ENCODE data around the gene MEX3C. TPM values are rescaled to one million over a fixed set of nuclear protein-coding genes. Genes with fewer than 3 reads are reported as not detected.

The MEX3C gene
- total and polyA plus RNA-seq, 2 donors from 2014 or later: 9.5 to 36.6 TPM

DNA sequence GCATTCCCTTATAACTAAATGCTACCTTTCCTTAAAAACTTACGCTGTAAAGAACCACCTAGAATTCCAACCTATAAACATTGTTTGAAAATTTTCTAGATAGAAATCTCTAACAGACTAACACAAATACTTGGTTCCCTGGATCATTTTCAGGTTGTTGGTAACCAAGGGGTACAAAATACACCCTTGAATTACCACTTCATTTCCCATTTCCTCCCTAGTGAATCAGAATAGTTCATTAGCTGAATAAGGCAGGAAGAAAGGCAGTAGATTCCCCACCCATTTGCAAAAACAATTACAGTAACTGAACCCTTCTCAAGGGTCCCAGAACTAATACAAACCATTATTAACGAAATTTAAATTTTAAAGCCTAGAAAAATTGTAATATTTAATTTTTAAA is 5.5 kb downstream of the MEX3C start:
- TF ChIP-seq, protein P1, sequence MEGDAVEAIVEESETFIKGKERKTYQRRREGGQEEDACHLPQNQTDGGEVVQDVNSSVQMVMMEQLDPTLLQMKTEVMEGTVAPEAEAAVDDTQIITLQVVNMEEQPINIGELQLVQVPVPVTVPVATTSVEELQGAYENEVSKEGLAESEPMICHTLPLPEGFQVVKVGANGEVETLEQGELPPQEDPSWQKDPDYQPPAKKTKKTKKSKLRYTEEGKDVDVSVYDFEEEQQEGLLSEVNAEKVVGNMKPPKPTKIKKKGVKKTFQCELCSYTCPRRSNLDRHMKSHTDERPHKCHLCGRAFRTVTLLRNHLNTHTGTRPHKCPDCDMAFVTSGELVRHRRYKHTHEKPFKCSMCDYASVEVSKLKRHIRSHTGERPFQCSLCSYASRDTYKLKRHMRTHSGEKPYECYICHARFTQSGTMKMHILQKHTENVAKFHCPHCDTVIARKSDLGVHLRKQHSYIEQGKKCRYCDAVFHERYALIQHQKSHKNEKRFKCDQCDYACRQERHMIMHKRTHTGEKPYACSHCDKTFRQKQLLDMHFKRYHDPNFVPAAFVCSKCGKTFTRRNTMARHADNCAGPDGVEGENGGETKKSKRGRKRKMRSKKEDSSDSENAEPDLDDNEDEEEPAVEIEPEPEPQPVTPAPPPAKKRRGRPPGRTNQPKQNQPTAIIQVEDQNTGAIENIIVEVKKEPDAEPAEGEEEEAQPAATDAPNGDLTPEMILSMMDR (IDR thresholded peaks at IDR 0.05; ENCODE audit: borderline replicate concordance, extremely low read depth, insufficient read depth): no peak
- H3K36me3 ChIP-seq (ENCODE audit: control insufficient read depth in 2 of 3, insufficient read depth in 3 of 3, low read length in 3 of 3): peaks cover 0 to 2% (median 2%) of the 10 kb centered on the region in 3 donors
- DNase-seq (no peak), FAIRE-seq (no peak)
- H3K27ac ChIP-seq (ENCODE audit: low read depth in 2 of 2, low read length in 2 of 2): no peak overlapping the region
- no peak overlapping the region for H3K9ac ChIP-seq (ENCODE audit: low read length in 3 of 3)
- intact Hi-C loops (cut with DNase I): no loop called here
- no peaks in the 10 kb centered on the region for H3K27me3 ChIP-seq (ENCODE audit: control insufficient read depth, insufficient read depth, low read length)
- H3K4me3 ChIP-seq (ENCODE audit: low read length in 3 of 3): no peak overlapping the region
- peaks cover 2 to 20% (median 19%) of the 10 kb centered on the region in 3 donors for H3K4me1 ChIP-seq (ENCODE audit: control insufficient read depth in 2 of 3, insufficient read depth in 2 of 3, low read depth in 1 of 3, low read length in 3 of 3)
- H3K9me3 ChIP-seq (ENCODE audit: control insufficient read depth in 2 of 3, insufficient read depth in 1 of 3, low read length in 3 of 3): no peaks in the 10 kb centered on the region

DNA sequence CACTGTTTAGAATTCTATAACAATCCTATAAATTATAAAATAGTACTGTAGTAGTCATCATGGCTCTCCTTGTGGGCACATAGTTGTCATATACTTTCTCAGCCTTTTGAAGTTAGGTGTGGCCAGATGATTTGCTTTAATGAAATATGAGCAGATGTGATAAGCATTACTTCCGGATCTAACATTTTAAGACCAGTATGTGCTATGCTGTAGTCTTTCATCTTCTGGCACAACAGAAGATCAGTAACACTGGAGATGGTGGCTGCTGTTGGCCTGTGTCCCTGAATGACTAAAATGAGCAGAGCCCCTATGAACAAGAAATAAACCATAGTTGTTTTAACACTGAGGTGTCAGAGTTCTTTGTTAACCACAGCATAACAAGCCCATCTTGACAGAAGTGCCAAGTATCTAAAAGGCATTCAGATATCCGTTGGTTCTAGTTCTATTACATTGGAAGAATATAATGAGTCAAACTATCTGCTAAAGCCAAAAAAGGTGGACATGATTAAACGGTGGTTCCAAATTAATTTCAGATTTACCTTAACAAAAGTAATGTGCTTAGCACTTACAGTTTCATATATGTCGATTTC is 6.3 kb downstream of the MEX3C start:
- no peak for FAIRE-seq
- no peaks in the 10 kb centered on the region for H3K27me3 ChIP-seq (ENCODE audit: control insufficient read depth, insufficient read depth, low read length)
- H3K27ac ChIP-seq (ENCODE audit: low read depth in 2 of 2, low read length in 2 of 2): no peak overlapping the region
- peaks cover 0 to 2% (median 2%) of the 10 kb centered on the region in 3 donors for H3K36me3 ChIP-seq (ENCODE audit: control insufficient read depth in 2 of 3, insufficient read depth in 3 of 3, low read length in 3 of 3)
- H3K4me3 ChIP-seq (ENCODE audit: low read length in 3 of 3): no peak overlapping the region
- intact Hi-C loops (cut with DNase I): no loop called here
- H3K4me1 ChIP-seq (ENCODE audit: control insufficient read depth in 2 of 3, insufficient read depth in 2 of 3, low read depth in 1 of 3, low read length in 3 of 3): peaks cover 2 to 20% (median 19%) of the 10 kb centered on the region in 3 donors
- no peaks in the 10 kb centered on the region for H3K9me3 ChIP-seq (ENCODE audit: control insufficient read depth in 2 of 3, insufficient read depth in 1 of 3, low read length in 3 of 3)
- H3K9ac ChIP-seq (ENCODE audit: low read length in 3 of 3): no peak overlapping the region
- no peak for DNase-seq
- TF ChIP-seq, protein P1 (IDR thresholded peaks at IDR 0.05; ENCODE audit: borderline replicate concordance, extremely low read depth, insufficient read depth): no peak

DNA sequence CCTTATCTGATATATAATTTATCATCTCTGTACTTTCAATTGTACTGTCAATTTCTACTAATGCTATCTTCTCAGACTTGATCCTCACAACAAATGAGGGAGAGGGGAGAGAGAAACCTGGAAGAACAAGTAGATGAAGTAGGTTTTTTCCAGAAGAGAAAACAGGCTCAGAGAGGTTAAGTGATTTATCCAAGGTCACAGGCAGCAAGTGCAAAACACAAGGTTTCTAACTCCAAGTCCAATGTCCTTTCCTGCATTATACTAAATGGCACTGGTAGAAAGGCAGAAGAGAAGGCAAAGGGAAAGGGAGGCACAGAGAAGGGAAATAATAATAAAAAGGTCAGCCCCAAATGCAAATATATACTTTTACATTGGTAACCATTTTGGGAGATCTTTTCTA is 7.5 kb downstream of the MEX3C start:
- no peaks in the 10 kb centered on the region for H3K27me3 ChIP-seq (ENCODE audit: control insufficient read depth, insufficient read depth, low read length)
- intact Hi-C loops (cut with DNase I): no loop called here
- FAIRE-seq: no peak

More for the DNA sequence above, 7.5 kb downstream of the MEX3C start:
- Histone ChIP-seq H3K9ac (ENCODE audit: low read length in 3 of 3) (no peak overlapping the region), H3K9me3 (ENCODE audit: control insufficient read depth in 2 of 3, insufficient read depth in 1 of 3, low read length in 3 of 3) (no peaks in the 10 kb centered on the region), H3K27ac (ENCODE audit: low read depth in 2 of 2, low read length in 2 of 2) (no peak overlapping the region), H3K36me3 (ENCODE audit: control insufficient read depth in 2 of 3, insufficient read depth in 3 of 3, low read length in 3 of 3) (peaks cover 0 to 5% (median 2%) of the 10 kb centered on the region in 3 donors), H3K4me3 (ENCODE audit: low read length in 3 of 3) (no peak overlapping the region), H3K4me1 (ENCODE audit: control insufficient read depth in 2 of 3, insufficient read depth in 2 of 3, low read depth in 1 of 3, low read length in 3 of 3) (peaks cover 2 to 15% (median 15%) of the 10 kb centered on the region in 3 donors)
- no peak for DNase-seq
- TF ChIP-seq, protein P1 (IDR thresholded peaks at IDR 0.05; ENCODE audit: borderline replicate concordance, extremely low read depth, insufficient read depth): no peak
